Chondrocyte (in vitro differentiated cells): ENCODE measurements around the gene MACC1. TPM values are rescaled to one million over a fixed set of nuclear protein-coding genes. Genes with fewer than 3 reads are reported as not detected.
A peak's percentile ranks its signal among the peaks of the same experiment; 100 is the strongest.

ENCODE experiments used
- DNase-seq: peaks from one replicate; pipeline ENCODE4 v3.0.0; 2021; ENCODE audit warnings: mixed read lengths, low spot score
- H3K27ac Mint-ChIP-seq: one replicate; pipeline ENCODE4 v1.8.0; 2021; ENCODE audit warnings: mild to moderate bottlenecking, moderate library complexity, mixed read lengths; ENCODE audit not compliant: unreplicated experiment
- H3K27me3 Mint-ChIP-seq: 2 replicates; pipeline ENCODE4 v1.8.0; 2021; ENCODE audit warnings: low read depth, mixed read lengths
- H3K36me3 Mint-ChIP-seq: 2 replicates; pipeline ENCODE4 v1.8.0; 2021; ENCODE audit warnings: low read depth, mixed read lengths
- H3K4me1 Mint-ChIP-seq: 2 replicates; pipeline ENCODE4 v1.8.0; 2021; ENCODE audit warnings: low read depth, mild to moderate bottlenecking, mixed read lengths
- H3K4me3 Mint-ChIP-seq: one replicate; pipeline ENCODE4 v1.8.0; 2021; ENCODE audit warnings: mild to moderate bottlenecking, moderate library complexity, mixed read lengths; ENCODE audit not compliant: unreplicated experiment
- H3K9me3 Mint-ChIP-seq: 2 replicates; pipeline ENCODE4 v1.8.0; 2021; ENCODE audit warnings: low read depth, mixed read lengths
- CTCF ChIP-seq: fragments of 200-600 bp; sonication (generic); IDR thresholded peaks from 2 replicates; pipeline ENCODE4 v1.5.0; 2021; ENCODE audit warnings: antibody characterized with exemption, mild to moderate bottlenecking, moderate library complexity
- total RNA-seq: library from RNA; stranded (reverse); gene quantifications from 3 replicates; pipeline ENCODE4 v1.2.1, GENCODE V29; 2021

MACC1 gene
- total RNA-seq, 1 donor from 2014 or later, result not detected

DNA sequence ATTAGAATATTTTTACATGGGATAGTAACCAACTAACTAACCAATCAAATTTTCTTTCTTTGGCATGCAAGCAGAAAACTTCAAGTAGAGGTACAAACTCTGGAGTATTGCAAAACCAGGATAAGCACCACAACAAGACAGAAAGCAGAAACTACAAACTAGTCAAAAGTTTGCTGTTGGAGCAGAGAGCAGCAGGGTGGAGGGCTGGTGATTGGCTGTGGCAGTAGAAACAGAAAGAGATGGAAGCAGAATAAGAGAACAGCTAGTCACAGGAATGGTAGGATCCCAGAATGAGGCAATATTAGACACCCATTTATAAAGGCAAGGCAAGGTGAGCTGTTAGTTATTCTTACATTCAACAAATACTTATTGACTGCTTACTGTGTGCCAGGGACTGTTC, 6.8 kb upstream of the MACC1 start:
- TF ChIP-seq CTCF, result no peak
- Mint-ChIP-seq H3K4me1 (peaks cover 20% of the 10 kb centered on the region), H3K27me3 (no peaks in the 10 kb centered on the region), H3K36me3 (no peaks in the 10 kb centered on the region), H3K4me3 (no peak overlapping the region), H3K27ac (no peak overlapping the region), H3K9me3 (no peaks in the 10 kb centered on the region)
- DNase-seq, result no peak

- Mint-ChIP-seq H3K27ac (no peak overlapping the region), H3K4me1 (peaks cover 20% of the 10 kb centered on the region), H3K4me3 (no peak overlapping the region), H3K27me3 (no peaks in the 10 kb centered on the region), H3K36me3 (no peaks in the 10 kb centered on the region), H3K9me3 (no peaks in the 10 kb centered on the region)
- no peak for TF ChIP-seq CTCF
- no peak for DNase-seq
These were observed 6.2 kb upstream of the MACC1 start for GRCh38 chr7:20223356-20223755.

GRCh38 chr7:20222219-20222828, 5.1 kb upstream of the MACC1 start:
- no peak overlapping the region for H3K27ac Mint-ChIP-seq
- no peak for TF ChIP-seq CTCF

DNA sequence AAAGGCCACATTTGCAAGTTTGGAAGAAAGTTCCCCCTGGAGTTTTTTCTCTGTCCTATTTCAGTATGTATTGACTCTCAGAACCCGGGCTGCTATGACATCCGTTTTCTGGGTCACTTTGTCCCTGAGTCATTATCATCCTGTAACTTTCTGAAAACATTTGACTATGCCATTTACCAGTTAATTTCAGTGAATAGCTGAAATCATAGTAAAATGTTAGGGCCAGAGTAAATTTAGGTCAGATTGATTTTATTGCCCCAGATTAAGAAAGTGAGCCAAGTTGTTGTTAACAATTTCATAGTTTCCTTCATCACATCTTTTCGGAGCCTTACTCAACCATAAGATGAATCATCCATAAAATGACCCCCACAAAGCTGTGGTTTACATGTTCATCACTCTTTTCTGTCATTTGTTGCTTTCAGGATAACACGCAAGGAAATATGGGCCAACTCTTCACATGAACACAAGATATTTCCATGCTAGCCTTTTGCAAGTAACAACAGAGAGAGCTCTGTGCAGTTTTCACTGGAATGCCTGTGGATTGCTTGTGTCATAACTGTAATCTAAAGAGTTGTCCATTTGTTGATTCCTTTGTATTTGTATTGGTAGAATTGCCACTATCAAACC, 3.9 kb upstream of the MACC1 start:
- Mint-ChIP-seq H3K27me3 (no peaks in the 10 kb centered on the region), H3K4me3 (no peak overlapping the region), H3K4me1 (peaks cover 20% of the 10 kb centered on the region), H3K9me3 (no peaks in the 10 kb centered on the region), H3K27ac (peak overlapping the region; percentile 9), H3K36me3 (no peaks in the 10 kb centered on the region)
- no peak for DNase-seq
- TF ChIP-seq CTCF, result no peak

More at GRCh38 chr7:20222219-20222828, 5.1 kb upstream of the MACC1 start:
- no peak overlapping the region for H3K4me3 Mint-ChIP-seq
- H3K9me3 Mint-ChIP-seq, result no peaks in the 10 kb centered on the region
- H3K36me3 Mint-ChIP-seq, result no peaks in the 10 kb centered on the region
- H3K27me3 Mint-ChIP-seq, result no peaks in the 10 kb centered on the region
- peaks cover 20% of the 10 kb centered on the region for H3K4me1 Mint-ChIP-seq
- DNase-seq, result no peak

DNA sequence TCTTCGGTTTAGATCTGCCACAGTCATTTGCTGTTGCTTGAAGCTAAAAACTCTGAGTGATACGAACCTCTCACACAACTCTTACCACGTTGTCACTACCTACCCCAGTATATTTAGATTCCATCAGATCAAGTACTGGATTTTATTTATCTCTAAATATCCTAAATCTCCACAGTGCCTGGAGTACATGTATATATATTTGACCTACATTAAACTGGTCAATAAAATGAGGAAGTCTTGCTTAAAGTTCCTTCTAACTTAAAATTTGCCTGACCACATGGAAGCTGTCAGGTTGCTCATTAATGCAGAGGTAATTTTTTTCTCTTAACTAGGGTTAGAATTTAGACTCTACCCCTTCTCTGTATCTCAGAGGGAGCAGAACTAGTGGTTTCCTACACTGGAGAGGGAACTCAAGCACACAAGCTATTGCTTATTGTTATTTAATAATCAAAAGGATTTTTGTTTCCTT, 3.1 kb upstream of the MACC1 start:
- Mint-ChIP-seq H3K4me1 (peaks cover 20% of the 10 kb centered on the region), H3K27me3 (no peaks in the 10 kb centered on the region), H3K9me3 (no peaks in the 10 kb centered on the region), H3K36me3 (no peaks in the 10 kb centered on the region), H3K4me3 (no peak overlapping the region), H3K27ac (peak overlapping the region; percentile 9)
- DNase-seq, result no peak
- no peak for TF ChIP-seq CTCF
